Pulmonary artery endothelial cell (primary cell): ENCODE data around the gene CYP2B6. TPM values are rescaled to one million over a fixed set of nuclear protein-coding genes. Genes with fewer than 3 reads are reported as not detected.
"Not testable (repeated sequence)": the region's sequence is repeated elsewhere in the genome, so short reads cannot be mapped to it uniquely, and the experiment has no call there.

Source experiments
- DNase-seq: peaks from one replicate; pipeline ENCODE4 v3.0.0-alpha.2; 2011; ENCODE audit warnings: low read depth, low spot score
- total RNA-seq: library from RNA; depleted of rRNA; stranded (reverse); fragments of >200 nt; gene quantifications from 2 replicates; pipeline ENCODE4 v1.2.3, GENCODE V29; 2014

CYP2B6 gene
- total RNA-seq, 1 donor from 2014 or later, result not detected

- no peak for DNase-seq
Observed at GRCh38 chr19:41030651-41031050, 39.6 kb downstream of the CYP2B6 start.

- DNase-seq, result no peak
Observed at GRCh38 chr19:41031916-41032315, 40.8 kb downstream of the CYP2B6 start.

GRCh38 chr19:41033324-41033723, 42.2 kb downstream of the CYP2B6 start:
- DNase-seq, result not testable (repeated sequence)

GRCh38 chr19:41039806-41040205, 48.7 kb downstream of the CYP2B6 start:
- no peak for DNase-seq

GRCh38 chr19:41045095-41045494, 54.0 kb downstream of the CYP2B6 start:
- DNase-seq, result not testable (repeated sequence)

- DNase-seq, result no peak
Observed at GRCh38 chr19:41050426-41050825, 59.3 kb downstream of the CYP2B6 start.

- not testable (repeated sequence) for DNase-seq
Observed at GRCh38 chr19:41052162-41052561, 61.1 kb downstream of the CYP2B6 start.

- not testable (repeated sequence) for DNase-seq
Observed at GRCh38 chr19:41053331-41053730, 62.2 kb downstream of the CYP2B6 start.

GRCh38 chr19:41064974-41065569, 74.0 kb downstream of the CYP2B6 start:
- DNase-seq, result no peak

Other genes starting within 250 kb of the CYP2B6 start
- gene ACTMAP, start 240.8 kb upstream of the CYP2B6 start, total RNA-seq, result 0.49 and 0.59 TPM in 2 replicates
- gene SNRPA, start 240.1 kb upstream of the CYP2B6 start, total RNA-seq, result 54.3 and 55.1 TPM in 2 replicates
- gene MIA, start 215.8 kb upstream of the CYP2B6 start, total RNA-seq, result 0.20 TPM in 1 of 2 replicates, not detected in the other
- gene RAB4B, start 213.0 kb upstream of the CYP2B6 start, total RNA-seq, result 6.7 and 10.6 TPM in 2 replicates
- 117 and 150 TPM in 2 replicates for gene EGLN2, start 192.1 kb upstream of the CYP2B6 start, total RNA-seq
- gene CYP2A6, start 140.8 kb upstream of the CYP2B6 start, total RNA-seq, result not detected in 2 replicates
- not detected in 2 replicates for gene CYP2A7, start 109.1 kb upstream of the CYP2B6 start, total RNA-seq
- gene CYP2A13, start 97.2 kb downstream of the CYP2B6 start, total RNA-seq, result not detected in 2 replicates
- gene CYP2F1, start 123.2 kb downstream of the CYP2B6 start, total RNA-seq, result not detected in 2 replicates
- under 0.01 and 0.32 TPM in 2 replicates for gene CYP2S1, start 201.9 kb downstream of the CYP2B6 start, total RNA-seq
- 177 and 238 TPM in 2 replicates for gene AXL, start 227.9 kb downstream of the CYP2B6 start, total RNA-seq